Measurements from ENCODE around the gene TSPO2.
"Not testable (repeated sequence)": the region's sequence is repeated elsewhere in the genome, so short reads cannot be mapped to it uniquely, and the experiment has no call there.

Gene TSPO2

GRCh38 chr6:41042226-41043055, at the start of gene TSPO2:
TSPO2 (plus strand) TSS chr6:41042467; CDS start chr6:41042986, 519 bp downstream.
- in situ Hi-C loops (cut with HindIII; ENCODE audit: low pct_ligation_motif_present, low pct_unique_long_range_greater_than_20kb, low sequenced_read_pairs), result no loop called here
- no peak for DNase-seq

- no peak for DNase-seq
- in situ Hi-C loops (cut with HindIII; ENCODE audit: low pct_ligation_motif_present, low pct_unique_long_range_greater_than_20kb, low sequenced_read_pairs), result no loop called here
Observed at GRCh38 chr6:40992746-40993145, 49.5 kb upstream of the TSPO2 start.

- DNase-seq, result peak; percentile 2
Observed at GRCh38 chr6:40996591-40997233, 45.6 kb upstream of the TSPO2 start.

GRCh38 chr6:40997234-40997957, 44.9 kb upstream of the TSPO2 start:
- in situ Hi-C loops (cut with HindIII; ENCODE audit: low pct_ligation_motif_present, low pct_unique_long_range_greater_than_20kb, low sequenced_read_pairs), result no loop called here
- DNase-seq, result peak; percentile 70

More at GRCh38 chr6:40996591-40997233, 45.6 kb upstream of the TSPO2 start:
- in situ Hi-C loops (cut with HindIII; ENCODE audit: low pct_ligation_motif_present, low pct_unique_long_range_greater_than_20kb, low sequenced_read_pairs), result no loop called here

GRCh38 chr6:40998661-40999060, 43.6 kb upstream of the TSPO2 start:
- DNase-seq, result no peak
- in situ Hi-C loops (cut with HindIII; ENCODE audit: low pct_ligation_motif_present, low pct_unique_long_range_greater_than_20kb, low sequenced_read_pairs), result no loop called here

- DNase-seq, result peak; percentile 53
- in situ Hi-C loops (cut with HindIII; ENCODE audit: low pct_ligation_motif_present, low pct_unique_long_range_greater_than_20kb, low sequenced_read_pairs), result no loop called here
Observed at GRCh38 chr6:40999569-40999968, 42.7 kb upstream of the TSPO2 start.

- in situ Hi-C loops (cut with HindIII; ENCODE audit: low pct_ligation_motif_present, low pct_unique_long_range_greater_than_20kb, low sequenced_read_pairs), result no loop called here
Observed at GRCh38 chr6:41000248-41000647, 42.0 kb upstream of the TSPO2 start.

GRCh38 chr6:41002168-41002567, 40.1 kb upstream of the TSPO2 start:
- no peak for DNase-seq
- in situ Hi-C loops (cut with HindIII; ENCODE audit: low pct_ligation_motif_present, low pct_unique_long_range_greater_than_20kb, low sequenced_read_pairs), result no loop called here

More at GRCh38 chr6:41000248-41000647, 42.0 kb upstream of the TSPO2 start:
- DNase-seq, result no peak

GRCh38 chr6:41006217-41006616, 36.0 kb upstream of the TSPO2 start:
- in situ Hi-C loops (cut with HindIII; ENCODE audit: low pct_ligation_motif_present, low pct_unique_long_range_greater_than_20kb, low sequenced_read_pairs), result not testable (repeated sequence)
- DNase-seq, result peak; percentile 68

GRCh38 chr6:41006980-41007379, 35.3 kb upstream of the TSPO2 start:
- DNase-seq; in situ Hi-C loops (cut with HindIII; ENCODE audit: low pct_ligation_motif_present, low pct_unique_long_range_greater_than_20kb, low sequenced_read_pairs): not testable (repeated sequence)

- in situ Hi-C loops (cut with HindIII; ENCODE audit: low pct_ligation_motif_present, low pct_unique_long_range_greater_than_20kb, low sequenced_read_pairs), result no loop called here
- no peak for DNase-seq
Observed at GRCh38 chr6:41008011-41008410, 34.3 kb upstream of the TSPO2 start.

- in situ Hi-C loops (cut with HindIII; ENCODE audit: low pct_ligation_motif_present, low pct_unique_long_range_greater_than_20kb, low sequenced_read_pairs), result no loop called here
- no peak for DNase-seq
Observed at GRCh38 chr6:41009669-41010068, 32.6 kb upstream of the TSPO2 start.

- no peak for DNase-seq
- in situ Hi-C loops (cut with HindIII; ENCODE audit: low pct_ligation_motif_present, low pct_unique_long_range_greater_than_20kb, low sequenced_read_pairs), result no loop called here
Observed at GRCh38 chr6:41011673-41012072, 30.6 kb upstream of the TSPO2 start.

GRCh38 chr6:41013466-41014153, 28.7 kb upstream of the TSPO2 start:
- DNase-seq, result peak; percentile 90
- in situ Hi-C loops (cut with HindIII; ENCODE audit: low pct_ligation_motif_present, low pct_unique_long_range_greater_than_20kb, low sequenced_read_pairs), result no loop called here

- in situ Hi-C loops (cut with HindIII; ENCODE audit: low pct_ligation_motif_present, low pct_unique_long_range_greater_than_20kb, low sequenced_read_pairs), result no loop called here
- DNase-seq, result no peak
Observed at GRCh38 chr6:41014780-41015179, 27.5 kb upstream of the TSPO2 start.

GRCh38 chr6:41015860-41016259, 26.4 kb upstream of the TSPO2 start:
- in situ Hi-C loops (cut with HindIII; ENCODE audit: low pct_ligation_motif_present, low pct_unique_long_range_greater_than_20kb, low sequenced_read_pairs), result not testable (repeated sequence)

GRCh38 chr6:41017663-41018062, 24.6 kb upstream of the TSPO2 start:
- no peak for DNase-seq
- in situ Hi-C loops (cut with HindIII; ENCODE audit: low pct_ligation_motif_present, low pct_unique_long_range_greater_than_20kb, low sequenced_read_pairs), result no loop called here

More at GRCh38 chr6:41015860-41016259, 26.4 kb upstream of the TSPO2 start:
- not testable (repeated sequence) for DNase-seq

GRCh38 chr6:41021832-41022231, 20.4 kb upstream of the TSPO2 start:
- DNase-seq, result peak; percentile 37

GRCh38 chr6:41022294-41022693, 20.0 kb upstream of the TSPO2 start:
- DNase-seq, result no peak
- in situ Hi-C loops (cut with HindIII; ENCODE audit: low pct_ligation_motif_present, low pct_unique_long_range_greater_than_20kb, low sequenced_read_pairs), result no loop called here

More at GRCh38 chr6:41021832-41022231, 20.4 kb upstream of the TSPO2 start:
- in situ Hi-C loops (cut with HindIII; ENCODE audit: low pct_ligation_motif_present, low pct_unique_long_range_greater_than_20kb, low sequenced_read_pairs), result no loop called here
